ENCODE results near the gene MACROD2.

MACROD2 gene

DNA sequence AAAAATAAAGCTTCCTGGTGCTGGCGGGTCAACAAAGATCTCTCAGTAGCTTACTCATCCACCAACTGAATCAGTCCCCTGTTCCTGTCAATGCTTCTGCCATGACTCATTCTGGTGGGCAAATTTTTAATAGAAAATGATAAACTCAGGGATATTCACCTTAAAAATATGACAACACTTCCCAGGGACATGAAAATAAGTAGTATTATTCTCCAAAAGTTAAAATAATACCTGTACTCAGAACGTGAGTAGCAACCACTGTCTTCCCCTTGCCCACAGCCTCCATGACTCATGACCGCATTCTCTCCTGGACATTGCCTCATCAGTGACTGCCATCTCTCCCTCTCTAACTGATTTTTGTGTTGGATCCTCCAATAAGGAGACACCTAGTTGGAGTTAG is 2025.7 kb downstream of the MACROD2 start:
- no peak for DNase-seq

DNA sequence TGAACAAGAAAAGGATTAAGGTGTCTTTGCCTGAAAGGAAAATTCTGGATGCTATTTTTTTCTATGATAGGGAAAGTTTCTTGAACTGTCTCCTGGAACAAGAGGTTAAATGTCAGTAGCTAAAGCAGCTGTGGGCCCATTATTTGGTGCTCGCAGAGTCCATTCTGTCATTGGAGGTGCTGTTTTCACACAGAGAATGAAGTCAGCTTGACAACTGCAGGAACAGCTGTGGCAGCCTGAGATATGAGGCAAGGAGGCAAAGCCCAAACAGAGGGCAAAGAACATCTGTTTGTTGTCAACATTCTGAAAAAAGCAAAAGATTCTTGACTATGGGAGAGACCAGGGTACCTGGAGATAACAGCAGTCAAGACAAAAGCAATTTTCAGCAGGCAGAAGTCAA is 2029.8 kb downstream of the MACROD2 start:
- no peak for DNase-seq

- no peak for DNase-seq
Observed at GRCh38 chr20:16027686-16028085, 2032.4 kb downstream of the MACROD2 start.

DNA sequence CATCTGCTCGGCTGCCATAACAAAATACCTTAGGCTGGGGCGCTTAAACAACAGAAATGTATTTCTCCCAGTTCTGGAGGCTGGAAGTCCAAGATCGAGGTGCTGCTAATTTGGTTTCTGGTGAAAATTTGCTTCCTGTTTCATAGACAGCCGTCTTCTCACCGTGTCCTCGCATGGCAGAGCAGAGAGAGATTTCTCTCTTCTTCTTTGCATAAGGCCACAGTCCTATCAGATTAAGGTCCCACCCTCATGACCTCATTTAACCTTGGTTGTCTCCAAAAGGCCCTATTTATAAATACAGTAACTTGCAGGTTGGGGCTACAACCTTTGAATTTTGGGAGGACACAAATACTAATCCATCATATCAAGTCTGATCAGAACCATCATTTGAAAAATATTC is 2033.6 kb downstream of the MACROD2 start:
- no peak for DNase-seq

GRCh38 chr20:16030253-16030652 is 2034.9 kb downstream of the MACROD2 start:
- DNase-seq: no peak

- DNase-seq: no peak
Observed at GRCh38 chr20:16035576-16035975, 2040.3 kb downstream of the MACROD2 start.

DNA sequence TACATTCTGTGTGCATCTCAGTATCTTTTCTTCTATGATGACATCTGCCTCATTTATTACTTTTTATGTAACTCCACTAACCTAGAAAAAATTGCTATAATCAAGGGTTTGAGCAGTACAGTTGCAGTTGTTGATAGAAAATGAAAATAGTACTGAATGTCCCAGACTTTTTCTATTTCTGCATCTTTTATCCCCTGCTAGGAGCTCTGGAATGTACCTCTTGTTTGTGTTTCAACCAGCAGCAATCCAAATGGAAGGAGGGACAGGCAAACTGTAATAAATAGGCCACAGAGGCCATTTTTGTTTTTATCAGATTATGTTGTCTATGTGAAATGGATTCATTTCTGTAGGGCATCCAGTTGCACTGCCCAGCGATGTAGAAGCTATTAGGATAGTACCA is 2041.0 kb downstream of the MACROD2 start:
- DNase-seq: no peak

- no peak for DNase-seq
Observed at GRCh38 chr20:16040742-16041141, 2045.4 kb downstream of the MACROD2 start.

DNA sequence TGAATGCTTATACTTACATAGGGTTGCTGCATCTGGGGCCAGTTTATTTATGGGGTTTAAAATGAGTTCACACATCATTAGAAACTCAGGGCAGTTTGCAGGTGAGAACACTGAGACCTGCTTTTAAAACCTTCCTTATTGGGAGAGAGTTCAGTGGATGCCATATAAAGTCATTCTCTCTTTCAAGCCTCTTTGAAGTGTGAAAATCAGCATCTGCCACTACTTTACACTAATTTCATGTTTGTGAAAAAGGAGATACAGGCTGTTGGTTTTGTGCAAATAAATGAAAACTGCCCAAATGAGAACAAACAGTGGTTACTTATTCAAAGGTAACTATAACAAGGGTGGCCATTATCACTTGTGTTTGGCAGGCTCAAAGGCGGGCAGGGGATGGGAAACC is 2047.4 kb downstream of the MACROD2 start:
- DNase-seq: no peak

DNA sequence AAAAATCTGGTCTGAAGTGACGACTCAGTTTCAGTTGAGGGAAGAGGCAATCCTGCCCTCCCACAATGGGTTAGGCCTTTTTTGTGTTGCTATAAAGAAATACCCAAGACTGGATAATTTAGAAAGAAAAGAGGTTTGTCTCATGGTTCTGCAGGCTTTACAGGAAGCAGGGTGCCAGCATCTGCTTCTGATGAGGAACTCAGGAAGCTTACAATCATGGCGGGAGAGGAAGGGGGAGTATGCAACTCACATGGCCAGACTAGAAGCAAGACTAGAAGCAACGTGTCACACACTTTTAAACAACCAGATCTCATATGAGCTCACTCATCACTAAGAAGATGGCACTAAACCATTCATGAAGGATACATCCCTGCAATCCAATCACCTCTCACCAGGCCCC is 2048.6 kb downstream of the MACROD2 start:
- DNase-seq: no peak

GRCh38 chr20:16048876-16049275 is 2053.6 kb downstream of the MACROD2 start:
- DNase-seq: no peak

GRCh38 chr20:16049529-16050093 is 2054.3 kb downstream of the MACROD2 start:
- no peak for DNase-seq

- DNase-seq: no peak
Observed at GRCh38 chr20:16050366-16050765, 2055.1 kb downstream of the MACROD2 start.

DNA sequence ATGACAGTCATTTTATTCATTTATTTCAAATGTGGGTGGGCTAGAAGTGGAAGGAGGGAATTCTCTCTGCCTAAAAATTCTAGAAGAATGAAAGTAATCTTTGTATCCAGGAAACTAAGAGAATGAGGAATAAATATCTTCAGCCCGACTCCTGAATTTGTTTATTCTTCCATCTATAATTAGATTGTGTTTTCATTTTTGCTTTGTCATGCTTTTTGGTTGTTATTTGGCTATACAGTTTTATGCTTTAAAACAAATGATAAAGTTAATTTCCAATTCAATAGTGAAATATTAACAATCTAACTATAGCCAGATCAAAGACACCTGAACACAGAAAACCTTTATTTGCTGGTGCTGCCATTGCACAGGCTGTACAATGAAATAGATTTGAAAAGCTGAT is 2056.7 kb downstream of the MACROD2 start:
- no peak for DNase-seq

DNA sequence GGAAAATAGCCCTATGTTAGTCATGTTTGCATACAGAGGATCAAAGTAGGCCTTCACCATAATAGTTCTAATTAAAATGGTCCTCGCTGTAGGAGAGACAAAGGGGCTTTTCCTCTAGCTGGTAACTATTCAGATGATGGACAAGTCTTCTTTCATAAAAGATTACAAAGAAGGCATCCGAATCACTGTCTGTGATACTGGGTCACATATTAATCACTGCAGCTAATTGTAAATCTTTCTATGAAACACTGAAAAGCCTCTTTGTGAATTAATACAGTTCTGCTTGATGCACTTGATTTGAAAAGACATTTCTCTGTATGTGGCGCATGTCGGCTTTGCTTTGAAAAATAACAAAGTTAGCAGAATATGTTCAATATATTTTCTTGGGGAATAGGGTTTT is 2057.1 kb downstream of the MACROD2 start:
- DNase-seq: no peak

DNA sequence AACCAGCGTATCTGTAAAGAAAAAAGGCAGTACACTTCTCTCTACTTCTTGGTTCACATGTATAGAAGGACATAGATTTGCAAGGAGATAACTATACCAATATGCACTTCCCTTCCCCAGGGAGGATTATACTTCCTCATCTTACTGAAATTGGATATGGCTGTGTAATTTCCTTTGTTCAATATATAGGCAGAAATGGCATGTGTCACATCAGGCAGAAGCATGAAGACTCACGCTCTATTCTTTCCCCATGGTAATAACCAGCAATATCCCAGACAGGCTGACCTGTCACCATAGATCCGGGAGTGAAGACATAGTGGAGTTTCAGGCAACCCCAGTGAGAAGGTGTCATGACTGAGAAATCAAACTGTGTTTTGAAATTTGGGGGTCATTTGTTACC is 2059.7 kb downstream of the MACROD2 start:
- no peak for DNase-seq

GRCh38 chr20:16057651-16058050 is 2062.3 kb downstream of the MACROD2 start:
- DNase-seq: no peak

GRCh38 chr20:16058268-16058667 is 2063.0 kb downstream of the MACROD2 start:
- DNase-seq: no peak

DNA sequence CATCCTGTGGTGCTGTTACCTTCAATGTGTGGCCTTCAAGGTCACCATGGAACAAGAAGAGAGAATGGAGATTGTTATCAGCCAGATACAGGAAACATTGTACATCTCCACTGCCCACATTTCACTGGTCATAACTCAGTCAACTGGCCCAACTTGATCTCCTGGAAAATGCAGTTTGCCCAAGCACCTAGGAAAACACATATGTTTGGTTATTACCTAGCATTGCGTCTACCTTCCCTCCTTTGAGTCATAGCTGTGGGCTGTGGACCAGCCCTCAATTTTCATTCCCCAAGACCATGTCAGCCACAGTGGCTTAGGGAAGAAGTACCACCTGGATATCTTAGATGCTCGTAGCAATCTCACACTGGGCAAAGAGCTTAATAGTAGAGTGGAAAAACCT is 2064.5 kb downstream of the MACROD2 start:
- DNase-seq: no peak

- no peak for DNase-seq
Observed at GRCh38 chr20:16061351-16061750, 2066.0 kb downstream of the MACROD2 start.

DNA sequence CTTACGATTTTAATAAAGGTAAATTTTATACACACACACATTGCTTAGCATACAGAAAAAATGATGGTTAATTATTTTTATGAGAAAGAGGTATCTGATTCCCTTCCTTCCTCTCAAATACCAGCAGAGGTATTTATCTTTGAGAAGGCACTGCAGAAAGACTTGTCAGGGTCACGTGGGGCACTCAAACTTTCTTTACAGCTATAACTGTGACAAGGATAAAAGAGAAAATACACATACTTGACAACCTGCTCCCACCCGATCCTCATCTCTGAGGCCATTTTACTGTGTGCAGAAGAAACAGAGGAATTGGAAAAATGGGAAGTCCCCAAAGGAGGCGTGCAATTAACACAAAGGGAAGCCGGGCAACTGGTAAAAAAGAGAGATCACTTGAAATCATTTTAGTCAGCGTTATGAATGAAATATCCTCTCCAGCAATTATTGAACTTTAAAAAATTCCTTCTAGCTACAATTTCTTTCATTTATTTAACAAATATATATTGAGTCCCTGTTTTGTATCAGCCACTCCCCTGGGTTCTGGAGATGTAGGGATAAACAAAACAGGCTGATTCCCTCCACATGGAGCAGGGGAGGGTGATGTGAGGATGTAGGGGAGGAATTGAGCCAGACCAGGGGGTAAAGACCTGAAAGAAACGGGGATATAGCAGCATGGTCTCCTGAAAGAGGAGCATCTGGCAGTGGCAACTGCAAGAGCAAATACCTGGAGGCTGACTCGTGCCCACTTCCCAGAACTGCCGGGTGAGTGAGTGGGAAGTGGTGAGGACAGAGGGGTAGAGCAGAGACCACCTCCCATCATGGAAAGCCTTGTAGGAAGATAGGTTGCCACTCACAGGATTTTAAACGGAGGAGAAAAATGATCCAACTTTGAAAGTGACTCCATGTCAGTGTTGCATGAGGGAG is 2067.6 kb downstream of the MACROD2 start:
- no peak for DNase-seq

DNA sequence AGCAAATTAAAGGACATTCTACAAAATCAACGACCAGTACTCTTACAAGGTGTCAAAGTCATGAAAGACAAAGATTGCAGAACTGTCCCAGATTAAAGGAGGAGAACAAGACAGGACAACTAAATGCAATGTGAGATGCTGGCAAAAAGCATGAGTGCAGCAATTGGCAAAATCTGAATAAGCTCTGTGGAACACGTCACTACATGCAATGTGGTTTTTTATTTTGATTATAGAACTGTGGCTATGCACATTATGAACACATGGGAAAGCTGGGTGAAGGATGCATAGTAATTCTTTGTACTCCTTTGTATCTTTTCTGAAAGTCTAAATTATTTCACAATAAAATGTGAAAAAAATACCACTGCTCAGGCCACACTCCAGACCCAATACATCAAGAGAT is 2068.6 kb downstream of the MACROD2 start:
- no peak for DNase-seq

DNA sequence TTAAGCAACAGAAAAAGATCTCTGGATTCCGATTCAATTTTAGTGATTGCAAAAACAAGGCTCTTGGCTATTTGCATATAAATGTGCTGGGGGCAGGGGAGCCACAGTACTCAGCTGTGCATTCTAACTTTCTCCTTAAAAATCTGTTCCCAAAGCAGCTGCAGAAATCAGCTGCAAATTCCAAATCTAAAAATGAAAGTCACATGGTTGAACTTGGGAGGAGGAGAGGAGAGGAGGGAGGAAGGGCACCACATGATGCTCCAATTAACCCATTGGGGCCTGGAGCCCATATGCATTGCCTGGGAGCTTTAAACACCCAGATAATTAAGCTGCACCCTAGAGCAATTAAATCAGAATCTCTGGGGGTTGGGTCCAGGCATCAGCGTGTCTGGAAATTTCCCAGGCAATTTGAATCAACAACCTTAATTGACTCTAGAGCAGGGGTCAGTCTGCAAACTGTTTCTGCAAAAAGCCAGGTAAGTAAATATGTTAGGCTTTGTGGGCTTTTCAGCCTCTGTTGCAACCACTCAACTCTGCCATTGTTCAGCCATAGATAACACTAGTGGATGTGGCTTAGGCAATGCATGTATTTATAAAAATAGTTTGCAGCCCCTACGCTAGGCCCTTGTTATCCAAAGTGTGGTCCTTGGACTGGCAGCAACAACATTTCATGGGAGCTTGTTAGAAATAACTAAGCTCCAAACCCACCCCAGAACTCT is 2069.8 kb downstream of the MACROD2 start:
- DNase-seq: no peak

DNA sequence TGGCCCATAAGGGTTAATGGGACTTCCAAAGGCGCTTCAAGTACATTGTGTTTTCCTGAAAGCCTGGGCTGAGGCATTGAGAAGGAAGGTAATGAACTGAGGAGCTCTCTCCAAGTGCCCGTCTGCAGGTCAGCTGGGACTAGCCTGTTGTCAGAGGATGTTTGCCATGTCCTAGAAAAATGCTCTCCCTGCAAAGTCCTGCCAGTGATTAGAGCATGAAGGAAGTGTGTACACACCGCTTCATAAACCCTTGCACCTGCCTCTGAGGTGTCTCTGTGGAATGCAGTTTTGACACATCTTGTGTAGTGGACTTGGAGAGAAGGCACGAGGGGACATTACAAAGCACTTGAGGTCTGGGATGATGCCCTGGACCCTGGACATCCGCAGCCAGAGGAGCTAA is 2071.3 kb downstream of the MACROD2 start:
- DNase-seq: no peak

All from activated CD4-positive, alpha-beta T cell treated with anti-CD3 and anti-CD28 coated beads for 1 hour (primary cell).